Left lobe of liver (tissue), 1 donor: ENCODE measurements around the gene OR2M2. TPM values are rescaled to one million over a fixed set of nuclear protein-coding genes. Genes with fewer than 3 reads are reported as not detected.

ENCODE experiments used
- total RNA-seq: library from RNA; stranded (reverse); gene quantifications from one replicate; pipeline ENCODE4 v1.2.1, GENCODE V29; 2021
- donor health status: DM: no; HTN: yes; CAD: no.

The OR2M2 gene
- total RNA-seq, 1 donor from 2014 or later, result not detected

Other genes with a start within 250 kb of the OR2M2 start
- gene OR2AJ1, start 249.9 kb upstream of the OR2M2 start, total RNA-seq, result not detected
- gene OR2L8, start 226.0 kb upstream of the OR2M2 start, total RNA-seq, result not detected
- not detected for gene OR2AK2, start 209.6 kb upstream of the OR2M2 start, total RNA-seq
- gene OR2L5, start 161.2 kb upstream of the OR2M2 start, total RNA-seq, result not detected
- 0.05 TPM for gene OR2L2, start 144.8 kb upstream of the OR2M2 start, total RNA-seq
- not detected for gene OR2L3, start 128.0 kb upstream of the OR2M2 start, total RNA-seq
- gene OR2L13, start 79.6 kb upstream of the OR2M2 start, total RNA-seq, result not detected
- gene OR2M5, start 29.7 kb upstream of the OR2M2 start, total RNA-seq, result not detected
- gene OR2M3, start 22.4 kb downstream of the OR2M2 start, total RNA-seq, result not detected
- not detected for gene OR2M4, start 56.6 kb downstream of the OR2M2 start, total RNA-seq
- gene OR2T33, start 103.2 kb downstream of the OR2M2 start, total RNA-seq, result not detected
- gene OR2T12, start 128.6 kb downstream of the OR2M2 start, total RNA-seq, result not detected
- gene OR2M7, start 149.7 kb downstream of the OR2M2 start, total RNA-seq, result not detected
- not detected for gene OR14C36, start 174.0 kb downstream of the OR2M2 start, total RNA-seq
- not detected for gene OR2T4, start 186.8 kb downstream of the OR2M2 start, total RNA-seq
- gene OR2T6, start 200.9 kb downstream of the OR2M2 start, total RNA-seq, result not detected
- not detected for gene OR2T1, start 228.2 kb downstream of the OR2M2 start, total RNA-seq